ENCODE data around the gene COMMD8.

DNA sequence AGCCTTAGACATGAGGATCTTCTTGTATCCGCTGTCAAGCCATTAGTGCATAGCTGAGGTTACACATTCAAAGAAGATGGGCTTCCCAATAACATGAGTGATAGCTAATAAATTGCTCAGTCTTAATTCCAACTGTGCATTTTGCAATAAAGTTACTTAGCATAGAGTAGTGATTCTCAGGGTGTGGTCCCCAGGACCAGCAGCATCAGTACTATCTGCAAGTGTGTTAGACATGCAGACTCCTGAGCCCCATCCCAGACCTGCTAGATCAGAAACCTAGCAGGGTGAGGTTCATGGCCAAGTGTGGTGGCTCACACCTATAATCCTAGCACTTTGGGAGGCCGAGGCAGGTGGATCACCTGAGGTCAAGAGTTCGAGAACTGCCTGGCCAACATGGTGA lies 41.6 kb upstream of the COMMD8 start:
- TF ChIP-seq CTCF (IDR thresholded peaks at IDR 0.05; ENCODE audit: low read length) (no peak), EZH2 (optimal IDR thresholded peaks at IDR 0.05; ENCODE audit: low read depth, low read length) (no peak)

All from MM.1S (cell line).